Fibroblast of skin of back (primary cell): ENCODE results near the gene FIGN.
A peak's percentile ranks its signal among the peaks of the same experiment; 100 is the strongest.

ENCODE experiments used
- DNase-seq: peaks from one replicate; pipeline ENCODE4 v3.0.0-alpha.2; 2013

FIGN gene

GRCh38 chr2:163703386-163703785, 32.4 kb downstream of the FIGN start:
- no peak for DNase-seq

- DNase-seq = peak; percentile 7
Measured at GRCh38 chr2:163701399-163702195, 34.2 kb downstream of the FIGN start.

- peak; percentile 46 for DNase-seq
Measured at GRCh38 chr2:163698857-163699256, 37.0 kb downstream of the FIGN start.

- no peak for DNase-seq
Measured at GRCh38 chr2:163697846-163698637, 37.8 kb downstream of the FIGN start.

- no peak for DNase-seq
Measured at GRCh38 chr2:163697429-163697828, 38.4 kb downstream of the FIGN start.

- no peak for DNase-seq
Measured at GRCh38 chr2:163693484-163693883, 42.3 kb downstream of the FIGN start.

GRCh38 chr2:163692611-163693482, 43.0 kb downstream of the FIGN start:
- no peak for DNase-seq

GRCh38 chr2:163692081-163692480, 43.7 kb downstream of the FIGN start:
- DNase-seq = no peak

GRCh38 chr2:163690896-163691295, 44.9 kb downstream of the FIGN start:
- DNase-seq = no peak

GRCh38 chr2:163687217-163687616, 48.6 kb downstream of the FIGN start:
- DNase-seq = no peak

- DNase-seq = no peak
Measured at GRCh38 chr2:163686289-163686688, 49.5 kb downstream of the FIGN start.

GRCh38 chr2:163682695-163683094, 53.1 kb downstream of the FIGN start:
- DNase-seq = peak; percentile 30

- no peak for DNase-seq
Measured at GRCh38 chr2:163681745-163682144, 54.1 kb downstream of the FIGN start.

GRCh38 chr2:163675388-163675787, 60.4 kb downstream of the FIGN start:
- no peak for DNase-seq

GRCh38 chr2:163673522-163673921, 62.3 kb downstream of the FIGN start:
- no peak for DNase-seq

GRCh38 chr2:163670929-163671328, 64.9 kb downstream of the FIGN start:
- no peak for DNase-seq

- DNase-seq = no peak
Measured at GRCh38 chr2:163669506-163669905, 66.3 kb downstream of the FIGN start.

- peak; percentile 89 for DNase-seq
Measured at GRCh38 chr2:163667064-163667887, 68.5 kb downstream of the FIGN start.

- DNase-seq = peak; percentile 50
Measured at GRCh38 chr2:163665817-163666216, 70.0 kb downstream of the FIGN start.

- no peak for DNase-seq
Measured at GRCh38 chr2:163665051-163665450, 70.8 kb downstream of the FIGN start.

GRCh38 chr2:163664610-163665009, 71.2 kb downstream of the FIGN start:
- peak; percentile 65 for DNase-seq
